ENCODE results near the gene C6orf132.

C6orf132 gene

DNA sequence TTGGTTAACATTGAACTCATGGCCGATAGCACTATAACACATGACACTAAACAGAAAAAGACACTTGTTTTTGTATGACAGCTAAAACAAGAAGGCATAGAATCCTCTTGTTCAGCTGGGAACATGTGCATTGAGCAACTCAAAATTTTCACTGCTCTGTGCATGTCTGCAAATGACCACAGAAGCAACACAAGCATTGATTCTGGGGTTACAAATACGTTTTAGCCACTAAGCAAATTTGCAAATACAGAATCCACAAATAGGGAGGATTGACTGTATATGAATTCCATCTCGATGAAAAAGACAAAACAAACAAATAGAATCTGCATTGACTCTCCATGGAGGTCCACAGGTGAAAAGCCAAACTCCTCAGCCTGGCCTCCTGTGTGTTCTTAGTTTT lies 31.7 kb downstream of the C6orf132 start:
- intact Hi-C loops (cut with DNase I): no loop called here
- no peak for DNase-seq

DNA sequence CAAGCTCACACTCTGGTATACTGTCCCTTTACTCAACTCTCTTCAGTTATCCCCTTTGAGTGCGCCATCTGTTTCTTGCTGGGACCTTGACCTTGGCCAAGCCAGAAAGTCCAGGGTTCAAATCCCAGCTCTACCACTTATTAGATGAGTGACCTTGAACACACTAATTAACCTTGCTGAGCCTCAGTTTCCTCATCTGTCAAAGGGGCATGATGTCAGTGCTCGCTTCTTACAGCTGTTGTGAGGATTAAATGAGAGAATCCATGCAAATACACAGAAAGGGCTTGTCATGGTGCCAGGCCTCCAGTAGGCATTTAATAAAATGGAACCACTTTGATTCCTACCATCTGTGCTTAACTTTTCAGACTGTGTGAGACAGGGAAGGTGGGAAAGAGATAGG lies 34.3 kb downstream of the C6orf132 start:
- no peak for DNase-seq
- intact Hi-C loops (cut with DNase I): no loop called here

DNA sequence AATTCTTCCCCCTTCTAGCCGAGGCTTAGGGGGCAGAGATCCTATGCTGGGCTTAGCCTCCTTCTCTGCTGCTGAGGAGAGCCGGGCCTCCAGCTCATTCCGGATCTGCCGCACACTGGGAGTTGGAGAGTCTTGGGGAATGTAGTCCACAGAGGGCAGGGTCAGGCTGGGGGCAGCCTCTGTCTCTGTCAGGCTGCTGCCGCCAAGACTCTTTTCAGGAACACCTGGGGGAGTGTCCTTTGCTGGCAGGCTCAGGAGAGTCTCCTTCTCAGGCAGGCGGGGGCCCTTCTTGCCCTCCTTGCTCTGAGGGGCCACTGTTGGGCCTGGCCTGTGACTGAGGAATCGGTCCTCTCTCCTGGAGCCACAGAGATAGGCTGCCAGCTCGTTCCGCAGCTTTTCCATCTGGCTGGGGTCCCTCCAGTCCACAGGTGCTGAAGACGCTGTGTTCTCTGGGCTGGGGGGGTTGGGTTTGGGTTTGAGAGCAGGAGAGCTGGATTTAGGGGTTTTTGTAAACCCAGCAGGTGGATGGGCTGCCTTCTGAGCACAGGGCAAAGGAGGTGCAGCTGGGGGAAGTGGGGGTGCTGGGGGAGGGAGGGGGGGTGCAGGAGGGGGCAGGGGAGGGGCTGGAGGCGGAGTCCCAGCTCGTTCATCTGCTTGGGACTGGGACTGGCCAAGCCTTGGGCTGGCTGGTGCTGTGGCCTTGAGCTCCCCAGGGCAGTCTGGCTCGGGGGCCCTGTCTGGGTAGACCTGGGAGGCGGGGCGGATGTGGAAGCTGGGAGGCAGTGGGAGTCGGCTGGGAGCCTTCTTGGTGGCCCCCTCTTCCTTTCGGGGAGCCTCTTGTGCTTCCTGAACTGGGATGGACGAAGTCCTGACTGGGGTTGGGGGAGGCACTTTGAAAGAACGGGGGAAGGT lies 36.1 kb downstream of the C6orf132 start:
- intact Hi-C loops (cut with DNase I): no loop called here
- peak in 1 of 10 donors; percentile 42 for DNase-seq

DNA sequence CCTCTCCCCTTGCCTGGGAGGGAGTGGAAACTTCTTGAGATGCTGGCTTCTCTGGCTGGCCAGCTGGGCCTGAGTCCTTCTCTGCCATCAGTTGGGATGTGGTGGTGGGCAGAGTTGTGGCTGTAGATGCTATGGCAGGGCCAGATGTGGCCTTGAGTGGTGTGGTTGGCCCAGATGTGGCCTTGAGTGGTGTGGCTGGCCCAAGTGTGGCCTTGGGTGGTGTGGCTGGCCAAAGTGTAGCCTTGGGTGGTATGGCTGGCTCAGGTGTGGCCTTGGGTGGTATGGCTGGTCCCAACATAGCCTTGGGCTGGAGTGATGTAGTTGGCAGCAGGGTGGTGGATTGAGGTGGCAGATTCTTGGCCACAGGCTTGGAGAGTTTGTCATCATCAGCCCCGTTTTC lies 36.7 kb downstream of the C6orf132 start:
- peak in 1 of 10 donors; percentile 45 for DNase-seq
- intact Hi-C loops (cut with DNase I): no loop called here

DNA sequence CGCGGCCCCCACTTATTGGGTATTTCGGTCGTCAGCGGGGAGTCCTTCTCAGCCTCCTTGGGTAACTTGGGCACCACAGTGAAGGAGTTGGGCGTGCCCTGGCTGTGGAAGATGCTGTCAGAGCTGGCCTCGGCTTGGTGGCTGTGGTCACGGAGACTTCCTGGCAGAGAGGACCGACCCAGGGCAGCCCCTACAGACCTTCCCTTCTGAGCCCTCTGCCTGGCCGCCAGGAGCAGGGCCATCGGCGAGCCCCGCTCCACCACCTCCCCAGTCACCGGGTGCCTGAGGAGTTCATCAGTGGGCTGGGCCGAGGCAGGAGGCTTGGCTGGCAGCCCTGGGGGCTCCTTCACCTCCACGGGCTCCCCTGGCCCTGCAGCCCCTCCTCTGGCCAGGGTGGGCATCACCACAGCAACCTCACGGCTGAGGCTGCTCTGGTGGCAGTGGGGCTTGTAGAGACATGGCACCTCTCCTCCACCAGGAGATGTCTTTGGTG lies 37.2 kb downstream of the C6orf132 start:
- DNase-seq: peak in 1 of 10 donors; percentile 52
- intact Hi-C loops (cut with DNase I): no loop called here

DNA sequence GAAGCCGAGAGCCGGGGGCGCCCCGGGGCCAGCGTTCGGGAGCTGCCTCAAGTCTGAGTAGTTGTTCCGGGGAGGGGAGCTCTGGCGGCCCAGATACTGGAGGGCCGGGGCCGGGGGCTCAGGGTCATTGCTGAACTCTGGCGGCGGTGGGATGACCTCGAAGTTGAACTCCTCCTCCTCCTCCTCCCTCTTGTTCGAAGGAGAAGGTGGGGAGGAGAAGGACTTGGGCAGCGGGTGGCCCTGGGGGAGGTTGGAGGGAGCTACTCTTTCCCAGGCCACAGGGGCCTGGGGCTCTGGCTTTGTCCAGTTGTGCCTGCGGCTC lies 37.7 kb downstream of the C6orf132 start:
- intact Hi-C loops (cut with DNase I): no loop called here
- DNase-seq: no peak

DNA sequence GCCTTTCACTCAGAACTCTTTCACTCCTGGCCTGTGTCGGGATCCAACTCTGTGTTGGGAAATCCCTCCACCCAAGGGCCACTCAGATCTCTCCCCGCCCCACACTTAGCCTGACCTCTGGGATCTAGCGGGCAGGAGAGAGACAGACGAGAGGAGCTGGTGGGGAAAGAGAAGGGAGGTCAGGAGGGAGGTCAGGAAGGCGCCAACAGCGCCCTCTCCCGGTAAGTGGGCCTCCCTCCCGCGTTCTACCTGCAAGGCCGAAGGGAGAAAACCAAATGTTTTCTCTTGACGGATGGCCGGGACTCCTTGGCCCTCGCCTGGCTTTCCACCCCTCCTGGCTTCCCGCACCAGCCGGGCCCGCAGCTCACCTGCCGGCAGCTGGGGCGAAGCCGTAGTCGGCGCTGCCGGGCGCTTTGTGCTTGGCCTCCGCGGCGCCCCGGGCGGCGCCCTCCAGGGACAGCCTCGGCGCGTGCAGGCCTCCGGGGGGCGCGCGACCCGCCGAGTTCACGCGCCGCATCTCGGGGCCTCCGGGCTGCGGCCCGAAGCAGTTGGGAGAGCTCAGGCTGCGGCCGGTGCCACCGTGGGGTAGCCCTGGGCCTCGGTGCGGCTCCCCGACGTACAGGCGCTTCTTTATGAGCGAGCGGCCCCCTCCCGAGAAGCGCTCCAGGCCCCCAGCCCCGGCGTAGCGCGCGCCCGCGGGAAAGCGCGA lies 38.2 kb downstream of the C6orf132 start:
- DNase-seq: peak in 3 of 10 donors; percentile 21 to 44 (median 22)
- intact Hi-C loops (cut with DNase I): no loop called here

DNA sequence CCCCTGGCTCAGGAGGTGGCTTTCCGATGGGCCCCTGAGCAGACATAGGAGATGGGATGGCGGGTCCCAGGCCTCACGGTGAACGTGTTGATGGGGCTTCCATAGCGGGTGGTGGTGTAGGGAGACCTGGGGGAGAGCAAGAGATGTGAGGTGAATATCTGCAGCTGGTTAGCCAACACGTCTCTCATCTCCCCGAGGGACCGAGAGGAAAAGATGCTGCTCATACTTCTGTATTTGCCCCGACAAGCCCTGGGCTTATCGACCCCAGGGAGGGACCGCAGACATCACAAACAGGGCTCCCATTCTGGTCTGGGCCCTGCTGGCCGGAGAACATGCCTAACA lies 38.7 kb downstream of the C6orf132 start:
- intact Hi-C loops (cut with DNase I): no loop called here
- peak in 1 of 10 donors; percentile 21 for DNase-seq

DNA sequence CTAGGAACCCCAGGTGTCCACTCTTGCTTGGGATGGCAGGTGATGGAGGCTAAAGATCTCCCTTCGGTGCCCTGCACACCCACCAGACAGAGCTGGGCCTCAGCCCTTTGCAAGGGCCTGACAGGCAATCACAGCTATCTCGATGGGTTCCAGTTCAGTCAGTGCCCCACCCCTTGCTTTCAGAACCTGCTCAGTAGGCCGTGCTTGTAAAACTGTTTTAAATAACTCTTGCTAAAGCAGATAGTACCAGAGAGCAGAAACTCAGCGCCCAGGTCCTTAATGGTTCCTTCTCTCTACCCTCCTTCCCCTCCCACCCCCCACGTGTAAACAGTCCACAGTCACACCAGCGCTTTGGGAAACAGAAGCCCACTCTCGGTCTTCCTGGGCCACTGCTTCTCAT lies 39.2 kb downstream of the C6orf132 start:
- peak in 1 of 10 donors; percentile 37 for DNase-seq
- intact Hi-C loops (cut with DNase I): no loop called here

DNA sequence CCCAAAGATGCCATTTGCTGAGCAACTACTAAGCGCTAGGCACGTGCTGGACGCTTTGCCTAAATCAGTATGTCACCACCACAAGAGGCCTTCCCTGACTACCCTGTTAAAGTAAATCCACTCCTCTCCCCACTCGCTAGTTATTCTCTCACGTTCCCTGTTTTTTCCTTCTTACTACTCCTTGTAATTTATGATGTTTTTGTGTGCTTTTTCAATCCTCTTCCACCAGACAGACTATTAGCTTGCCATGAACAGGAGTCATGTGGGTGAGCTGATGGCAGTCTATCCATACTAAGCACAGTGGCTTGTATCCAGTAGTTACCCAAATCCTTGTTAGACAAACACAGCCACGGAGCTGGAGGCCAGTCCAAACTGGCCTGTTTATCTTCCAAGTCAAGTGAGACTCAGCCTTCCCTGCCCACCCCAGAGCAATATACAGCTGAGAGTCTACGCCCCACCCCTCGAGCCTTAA lies 41.2 kb downstream of the C6orf132 start:
- intact Hi-C loops (cut with DNase I): no loop called here
- peak in 1 of 10 donors; percentile 33 for DNase-seq

DNA sequence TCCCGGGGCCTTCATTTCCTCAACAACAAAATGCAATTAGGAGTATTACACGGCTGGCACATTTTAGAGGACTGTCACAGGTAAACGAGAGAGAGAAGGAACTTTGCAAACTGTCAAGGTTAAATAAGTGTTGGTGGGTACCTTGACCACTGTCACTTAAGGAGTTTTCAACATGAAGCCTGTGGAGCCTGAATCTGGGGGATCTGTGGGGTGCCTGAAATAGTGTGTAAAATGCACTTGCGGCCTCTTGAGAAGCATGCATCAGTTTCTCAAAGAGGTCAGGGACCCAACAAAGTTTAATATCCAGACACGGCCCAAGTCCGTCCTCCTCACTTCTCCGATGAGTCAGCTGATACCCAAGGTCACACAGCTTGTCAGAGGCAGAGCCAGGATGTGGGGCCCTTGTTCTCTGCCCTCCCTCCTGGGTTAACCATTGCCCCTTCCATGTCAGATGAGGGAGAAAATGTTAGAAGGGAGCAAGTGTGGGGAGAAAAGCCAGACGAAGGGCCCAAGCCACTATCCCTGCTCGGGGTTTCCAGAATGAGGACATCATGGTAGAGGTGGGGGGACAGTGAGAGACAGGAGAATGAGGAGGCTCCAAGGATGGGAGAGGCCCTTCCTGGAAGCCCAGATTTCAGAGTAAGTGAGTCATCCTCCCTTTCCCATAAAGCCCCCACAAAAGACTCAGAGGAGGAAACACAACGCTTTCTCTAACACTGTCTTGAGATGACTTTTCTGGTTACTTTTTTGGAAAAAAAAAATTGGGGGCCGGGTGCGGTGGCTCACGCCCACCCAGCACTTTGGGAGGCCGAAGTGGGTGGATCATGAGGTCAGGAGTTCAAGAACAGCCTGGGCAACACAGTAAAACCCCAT lies 42.2 kb downstream of the C6orf132 start:
- peak in 1 of 10 donors; percentile 22 for DNase-seq
- intact Hi-C loops (cut with DNase I): no loop called here

DNA sequence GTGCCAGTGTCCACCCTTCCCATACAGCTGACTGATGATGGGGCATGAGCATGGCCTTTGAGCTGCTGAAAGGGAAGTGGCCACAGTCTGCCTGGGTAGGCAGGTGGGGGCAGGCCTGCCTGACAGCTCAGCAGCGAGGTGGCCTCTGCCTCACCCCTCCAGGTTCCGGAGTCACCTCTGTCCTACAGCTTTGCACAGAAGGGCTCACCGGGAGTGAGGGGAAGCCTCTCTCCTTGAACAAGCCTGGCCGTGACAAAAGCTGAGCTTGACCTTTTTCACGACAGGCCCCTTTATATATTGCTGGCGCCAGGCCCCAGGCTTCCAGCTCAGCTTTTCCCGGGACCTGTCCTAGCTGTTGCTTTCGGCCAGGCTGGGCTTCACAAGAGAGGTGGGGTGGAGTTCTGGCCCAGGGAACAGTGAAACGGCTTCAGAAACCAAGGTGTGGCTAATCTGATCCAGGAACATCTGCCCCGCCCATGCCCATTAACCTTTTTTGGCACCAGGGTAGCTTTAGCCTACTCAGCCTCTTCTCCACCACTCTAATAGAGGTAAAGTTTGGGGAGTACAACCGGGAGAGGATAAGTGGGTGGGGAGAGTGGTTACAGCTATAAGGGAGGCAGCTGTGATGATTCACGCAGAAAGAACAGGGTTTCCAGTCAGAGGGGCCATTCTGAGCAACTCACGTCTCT lies 42.9 kb downstream of the C6orf132 start:
- intact Hi-C loops (cut with DNase I): no loop called here
- DNase-seq: peak in 1 of 10 donors; percentile 41

DNA sequence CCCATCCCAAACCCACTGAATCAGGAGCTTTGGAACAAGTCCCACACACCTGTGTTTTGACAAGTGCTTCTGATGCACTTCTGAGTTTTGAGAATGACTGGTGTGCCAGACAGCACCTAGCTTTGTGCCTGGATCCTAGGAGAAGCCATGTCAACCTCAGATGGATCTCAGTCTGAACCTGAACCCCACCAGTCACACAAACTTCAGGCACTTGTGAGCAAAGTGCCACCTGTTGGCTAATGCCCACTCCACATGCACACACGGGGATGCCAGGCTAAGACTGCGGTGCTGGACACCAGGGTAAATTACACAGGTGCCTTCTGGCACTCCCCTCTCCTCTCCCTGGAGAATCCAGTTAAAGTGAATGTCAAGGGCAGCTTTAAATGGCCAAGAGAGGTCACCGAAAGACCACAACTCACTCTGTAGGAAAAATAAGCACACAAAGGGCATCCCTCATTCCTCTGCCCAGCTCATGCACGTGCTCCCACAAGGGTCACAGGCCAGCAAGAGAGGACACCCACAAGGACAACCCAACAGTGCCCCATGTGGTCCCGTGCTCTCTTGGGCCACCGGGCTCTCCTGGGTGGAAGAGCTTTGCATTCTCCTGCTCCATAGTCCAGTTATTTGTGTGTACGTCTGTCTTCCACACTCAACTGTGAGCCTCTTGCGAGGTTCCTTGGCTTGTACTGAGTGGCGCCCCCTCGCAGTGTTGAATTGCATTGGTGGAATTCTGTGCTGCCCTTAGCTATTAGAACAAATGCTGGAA lies 46.5 kb downstream of the C6orf132 start:
- intact Hi-C loops (cut with DNase I): no loop called here
- no peak for DNase-seq

DNA sequence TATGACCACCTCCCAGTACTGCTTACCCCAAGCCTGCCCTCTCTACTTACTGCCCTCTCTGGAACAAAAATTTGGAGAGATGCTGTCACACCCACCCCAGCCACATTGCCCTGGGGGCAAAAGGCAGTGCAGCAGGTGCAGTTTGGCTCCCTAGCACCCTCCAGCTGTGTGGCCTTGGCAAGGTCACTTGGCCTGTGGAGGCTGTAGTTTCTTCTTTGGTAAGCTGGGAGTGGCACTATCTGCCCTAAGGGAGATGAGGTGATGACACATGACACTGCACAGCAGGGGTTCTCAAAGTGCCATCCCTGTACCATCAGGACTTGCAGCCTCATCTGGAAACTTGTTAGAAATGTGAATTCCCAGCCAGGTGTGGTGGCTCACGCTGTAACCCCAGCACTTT lies 47.3 kb downstream of the C6orf132 start:
- intact Hi-C loops (cut with DNase I): no loop called here
- no peak for DNase-seq

DNA sequence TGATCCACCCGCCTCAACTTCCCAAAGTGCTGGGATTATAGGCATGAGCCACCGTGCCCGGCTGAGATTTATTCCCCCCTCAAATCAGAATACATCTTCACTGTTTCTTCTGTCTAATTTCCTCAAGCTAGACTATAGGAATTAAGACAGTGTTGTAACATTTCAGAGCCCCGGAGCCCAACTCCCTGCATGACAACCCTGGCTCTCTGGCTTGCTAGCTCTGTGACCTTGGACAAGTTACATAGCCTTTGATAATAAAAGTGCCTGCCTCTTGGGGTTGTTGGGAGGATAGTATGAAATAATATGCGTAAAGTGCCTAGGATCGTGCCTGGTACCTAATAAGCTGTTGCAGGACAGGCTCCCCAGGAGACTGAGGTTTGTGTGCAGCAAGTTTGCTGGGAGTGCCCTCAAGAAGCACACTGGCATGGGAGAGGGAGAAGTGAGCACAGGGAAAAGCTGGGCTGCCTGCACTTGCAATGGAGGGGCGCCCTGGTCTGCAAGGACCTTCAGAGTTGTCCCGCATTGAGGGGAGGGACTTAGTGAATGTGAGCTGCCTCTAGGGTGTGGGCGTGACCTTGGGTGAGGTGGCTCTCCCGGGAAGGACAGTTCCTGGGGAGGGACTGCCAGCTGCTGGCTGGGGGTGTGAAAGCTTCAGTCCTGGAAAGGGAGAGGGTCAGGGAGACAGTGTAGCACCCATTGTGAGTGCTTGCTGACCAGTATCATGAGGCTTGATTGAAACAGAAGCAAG lies 48.7 kb downstream of the C6orf132 start:
- intact Hi-C loops (cut with DNase I): no loop called here
- DNase-seq: no peak

DNA sequence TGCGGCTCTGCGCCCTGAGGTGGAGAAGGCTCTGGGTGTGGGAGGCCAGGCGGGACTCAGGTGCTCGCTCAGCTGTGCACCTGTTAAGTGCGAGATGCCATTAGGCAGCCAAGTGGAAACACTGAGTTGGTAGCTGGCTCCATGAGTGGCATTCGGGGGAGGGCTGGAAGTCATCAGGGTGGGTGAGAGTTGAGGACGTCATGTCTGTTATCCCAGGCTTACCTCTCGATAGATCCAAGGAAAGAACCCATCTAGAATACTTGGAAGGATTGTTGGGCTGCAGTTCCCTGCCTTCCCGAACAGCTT lies 50.7 kb downstream of the C6orf132 start:
- intact Hi-C loops (cut with DNase I): no loop called here
- DNase-seq: peak in 1 of 10 donors; percentile 36

DNA sequence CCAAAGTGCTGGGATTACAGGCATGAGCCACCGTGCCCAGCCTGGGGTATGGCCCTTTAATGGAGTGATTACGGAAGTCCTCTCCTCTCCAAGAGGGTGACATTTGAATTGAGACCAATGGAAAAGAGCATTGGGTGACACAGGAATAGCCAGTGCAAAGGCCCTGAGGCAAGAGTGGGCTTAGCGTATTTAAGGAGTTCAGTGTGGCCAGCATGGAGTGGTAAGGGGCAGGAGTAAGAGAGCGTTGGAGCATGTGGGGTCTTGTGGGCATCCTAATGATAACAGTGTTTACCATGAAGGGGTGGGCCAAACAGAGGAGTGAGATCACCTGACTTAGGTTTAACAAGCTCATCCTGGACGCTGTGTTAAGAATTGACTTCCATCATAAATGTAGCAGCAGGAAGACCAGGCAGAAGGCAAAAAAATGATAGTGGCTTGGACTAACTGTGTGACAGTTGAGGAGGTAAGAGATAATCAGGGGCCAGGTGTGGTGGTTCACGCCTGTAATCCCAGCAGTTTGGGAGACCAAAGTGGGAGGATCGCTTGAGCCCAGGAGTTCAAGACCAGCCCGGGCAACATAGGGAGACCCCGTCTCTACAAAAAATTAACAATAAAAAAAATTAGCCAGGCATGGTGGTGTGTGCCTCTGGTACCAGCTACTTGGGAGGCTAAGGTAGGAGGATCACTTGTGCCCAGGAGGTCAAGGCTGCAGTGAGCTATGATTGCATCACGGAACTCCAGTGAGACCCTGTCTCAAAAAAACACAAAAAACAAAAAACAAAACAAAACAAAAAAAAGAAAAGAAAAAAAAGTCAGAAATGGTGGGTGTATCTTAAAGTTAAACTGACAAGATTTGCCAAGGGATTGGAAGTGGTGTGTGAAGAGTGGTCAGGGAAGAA lies 51.4 kb downstream of the C6orf132 start:
- intact Hi-C loops (cut with DNase I): no loop called here
- DNase-seq: no peak

DNA sequence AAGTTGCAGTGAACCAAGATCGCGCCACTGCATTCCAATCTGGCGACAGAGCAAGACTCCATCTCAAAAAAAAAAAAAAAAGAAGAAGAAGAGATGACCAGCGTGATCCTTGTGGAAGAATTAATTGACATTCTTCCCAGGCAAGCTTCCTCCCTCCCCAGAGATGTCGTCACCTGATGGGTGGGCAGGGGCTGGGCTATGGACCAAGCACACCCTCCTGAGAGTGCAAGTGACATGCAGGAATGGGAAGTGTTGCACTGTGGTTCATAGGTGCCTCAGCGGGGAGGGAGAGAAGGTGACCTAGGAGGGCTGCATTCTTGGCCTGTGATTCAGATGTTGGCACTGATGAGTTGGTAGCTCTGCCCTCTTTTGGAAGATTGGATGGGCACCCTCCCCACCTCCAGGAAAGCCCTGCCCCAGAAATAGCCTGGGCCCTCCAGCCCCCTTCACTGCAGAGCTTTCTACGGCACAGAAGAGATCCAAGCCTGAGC lies 54.3 kb downstream of the C6orf132 start:
- intact Hi-C loops (cut with DNase I): no loop called here
- no peak for DNase-seq

Measured in posterior cingulate gyrus (tissue), 11 donors.